Measurements from ENCODE around the gene NPLOC4. TPM values are rescaled to one million over a fixed set of nuclear protein-coding genes. Genes with fewer than 3 reads are reported as not detected.

NPLOC4 gene
- total and polyA plus RNA-seq, 2 of the 13 experiments (the other 11 are each of a cell fraction or from before 2014, with no cell fraction given): 57.0 to 97.0 TPM

DNA sequence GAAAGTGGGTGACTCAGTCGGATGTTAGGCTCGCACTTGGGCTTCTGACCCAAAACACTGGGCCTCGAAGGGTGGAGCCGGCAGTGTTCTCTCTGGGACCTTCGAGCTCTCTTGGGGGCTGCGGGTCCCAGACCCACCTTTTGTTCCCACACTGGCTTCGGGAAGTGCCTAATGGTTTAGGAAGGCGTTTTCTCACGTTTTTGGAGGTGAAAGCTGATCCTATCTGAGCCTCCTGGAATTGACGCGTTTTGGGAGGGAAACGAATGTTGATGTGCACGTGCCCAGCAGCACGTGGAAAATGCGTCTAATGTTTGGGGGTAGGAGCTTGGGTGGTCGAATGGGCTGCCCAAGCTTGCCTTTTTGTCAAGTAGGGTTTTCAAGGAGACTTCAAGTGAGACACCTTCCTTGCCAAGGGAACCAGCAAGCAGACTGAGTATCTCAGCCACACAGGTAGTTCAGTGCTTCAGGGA lies 47.6 kb upstream of the NPLOC4 start (continued):
- TF ChIP-seq HNF1B (CRISPR knock-in tag; IDR thresholded peaks at IDR 0.05): 0 out of 2 replicates have a peak, but pooled peaks have one; percentile 32
- no peak for TF ChIP-seq XRCC5 (optimal IDR thresholded peaks at IDR 0.05; ENCODE audit: low read length)
- TF ChIP-seq, protein P1, sequence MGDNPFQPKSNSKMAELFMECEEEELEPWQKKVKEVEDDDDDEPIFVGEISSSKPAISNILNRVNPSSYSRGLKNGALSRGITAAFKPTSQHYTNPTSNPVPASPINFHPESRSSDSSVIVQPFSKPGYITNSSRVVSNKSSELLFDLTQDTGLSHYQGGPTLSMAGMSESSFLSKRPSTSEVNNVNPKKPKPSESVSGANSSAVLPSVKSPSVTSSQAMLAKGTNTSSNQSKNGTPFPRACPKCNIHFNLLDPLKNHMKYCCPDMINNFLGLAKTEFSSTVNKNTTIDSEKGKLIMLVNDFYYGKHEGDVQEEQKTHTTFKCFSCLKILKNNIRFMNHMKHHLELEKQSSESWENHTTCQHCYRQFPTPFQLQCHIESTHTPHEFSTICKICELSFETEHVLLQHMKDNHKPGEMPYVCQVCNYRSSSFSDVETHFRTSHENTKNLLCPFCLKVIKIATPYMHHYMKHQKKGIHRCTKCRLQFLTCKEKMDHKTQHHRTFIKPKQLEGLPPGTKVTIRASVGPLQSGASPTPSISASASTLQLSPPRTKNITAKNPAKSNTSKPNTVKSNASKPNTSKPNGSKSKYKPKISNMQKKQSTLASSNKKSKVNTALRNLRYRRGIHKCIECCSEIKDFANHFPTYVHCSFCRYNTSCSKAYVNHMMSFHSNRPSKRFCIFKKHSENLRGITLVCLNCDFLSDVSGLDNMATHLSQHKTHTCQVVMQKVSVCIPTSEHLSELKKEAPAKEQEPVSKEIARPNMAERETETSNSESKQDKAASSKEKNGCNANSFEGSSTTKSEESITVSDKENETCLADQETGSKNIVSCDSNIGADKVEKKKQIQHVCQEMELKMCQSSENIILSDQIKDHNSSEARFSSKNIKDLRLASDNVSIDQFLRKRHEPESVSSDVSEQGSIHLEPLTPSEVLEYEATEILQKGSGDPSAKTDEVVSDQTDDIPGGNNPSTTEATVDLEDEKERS (CRISPR knock-in tag; IDR thresholded peaks at IDR 0.05): no peak
- TF ChIP-seq ZNF703 (CRISPR knock-in tag; IDR thresholded peaks at IDR 0.05; ENCODE audit: borderline replicate concordance): 0 out of 2 replicates have a peak, but pooled peaks have one; percentile 23
- TF ChIP-seq ZNF761 (CRISPR knock-in tag; conservative IDR thresholded peaks at IDR 0.05): no peak
- no peak for TF ChIP-seq KAT2B (IDR thresholded peaks at IDR 0.05; ENCODE audit: borderline replicate concordance, low read depth, low read length)
- TF ChIP-seq FOSL2 (CRISPR knock-in tag; IDR thresholded peaks at IDR 0.05): peak; percentile 54; the same call in 1 of the 2 replicates

Measured in HepG2 (cell line).